GM18870 (cell line): Measurements from ENCODE around the gene SREK1IP1.
"Not testable (repeated sequence)": the region's sequence is repeated elsewhere in the genome, so short reads cannot be mapped to it uniquely, and the experiment has no call there.

Experiments
- ATAC-seq: cut with Tn5 transposase; IDR thresholded peaks from one replicate; pipeline ENCODE4 v1.9.1; 2021; ENCODE audit warnings: moderate library complexity; ENCODE audit not compliant: unreplicated experiment

SREK1IP1 gene

DNA sequence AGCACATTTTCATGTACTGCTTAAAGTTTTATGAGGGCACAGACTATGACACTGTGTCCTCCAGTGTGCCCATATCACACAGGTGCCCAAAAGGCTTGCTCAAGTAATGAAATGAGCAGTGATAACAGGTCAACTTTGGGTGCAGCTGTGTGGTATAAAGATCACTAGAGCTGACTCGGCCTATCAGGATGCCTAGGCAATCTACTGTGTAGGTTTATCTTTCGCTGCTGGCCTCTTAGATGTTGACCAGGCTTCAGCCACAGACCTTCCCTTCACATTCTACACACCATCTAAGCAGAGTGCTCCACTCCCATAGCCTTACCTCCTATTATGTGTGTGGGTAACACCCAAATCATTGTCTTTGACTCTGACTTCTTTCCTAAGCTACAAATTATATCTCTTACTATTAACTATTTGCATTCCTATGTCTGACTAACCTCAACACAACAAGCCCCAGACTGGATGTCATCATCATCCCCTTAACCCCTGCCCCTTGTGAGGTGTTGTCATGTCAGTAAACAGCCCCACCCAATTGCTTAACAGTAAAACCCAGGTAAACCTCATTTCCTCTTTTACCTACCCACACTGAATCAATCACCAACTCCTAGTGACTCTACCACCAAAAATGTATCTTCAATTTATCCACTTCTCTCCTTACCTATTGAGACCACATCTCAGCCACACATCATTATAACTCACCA lies 2.5 kb downstream of the SREK1IP1 start:
- no peak for ATAC-seq

DNA sequence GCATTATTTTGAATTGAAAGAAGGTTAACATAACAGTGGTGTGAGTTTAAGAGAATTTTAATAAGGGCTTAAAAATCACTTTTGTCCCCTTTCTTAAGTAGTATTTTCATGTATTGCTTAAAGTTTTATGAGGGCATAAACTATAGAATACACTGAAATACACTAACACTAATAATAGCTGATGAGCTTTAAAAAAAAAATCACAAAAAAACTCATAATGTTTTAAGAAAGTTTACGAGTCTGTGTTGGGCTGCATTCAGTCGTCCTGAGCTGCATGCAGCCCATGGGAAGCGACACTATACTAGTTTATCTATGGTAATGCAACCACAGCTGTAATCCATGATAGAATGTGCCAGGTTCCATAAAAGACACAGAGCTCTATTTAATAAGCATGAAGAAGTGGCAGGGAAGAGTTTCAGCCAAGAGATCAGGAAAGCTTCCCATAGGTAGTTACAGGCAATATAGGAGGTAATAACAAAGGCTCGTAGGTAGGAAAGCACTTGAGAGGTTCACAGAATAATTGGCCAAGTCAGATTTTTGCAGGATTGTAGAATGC lies 4.5 kb downstream of the SREK1IP1 start:
- no peak for ATAC-seq

DNA sequence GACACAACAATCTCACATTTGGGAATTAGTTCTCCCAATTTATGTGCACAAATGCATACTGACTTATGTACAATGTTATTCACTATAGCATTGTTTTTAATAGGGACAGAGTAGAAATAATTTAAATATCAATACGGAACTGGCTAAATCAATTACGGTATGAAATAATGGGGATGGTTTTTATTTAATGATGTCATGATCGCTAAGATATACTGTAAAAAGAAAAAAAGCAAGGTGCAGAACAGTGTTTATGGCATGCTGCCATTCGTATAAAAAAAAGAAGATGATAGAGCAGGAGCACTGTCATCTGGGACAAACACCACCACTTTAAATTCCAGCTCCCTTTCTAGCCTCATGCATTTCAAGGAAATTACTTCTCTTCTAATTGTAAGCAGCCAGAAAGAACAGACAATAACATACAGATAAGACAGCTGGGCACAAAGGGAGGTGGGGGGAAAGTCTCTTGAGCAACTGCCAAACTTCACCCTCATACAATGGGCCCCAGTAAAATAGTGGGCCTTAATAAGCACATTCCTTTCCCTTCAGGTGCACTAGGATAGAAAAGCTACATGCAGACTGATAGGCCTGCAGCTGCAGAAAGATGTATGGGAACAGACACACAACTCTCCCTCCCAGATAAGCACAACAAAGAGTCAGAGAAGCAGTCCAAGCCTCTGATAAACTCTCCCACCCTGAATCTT lies 8.4 kb downstream of the SREK1IP1 start:
- ATAC-seq: no peak

- no peak for ATAC-seq
These were observed 9.6 kb downstream of the SREK1IP1 start for GRCh38 chr5:64758901-64759300.

DNA sequence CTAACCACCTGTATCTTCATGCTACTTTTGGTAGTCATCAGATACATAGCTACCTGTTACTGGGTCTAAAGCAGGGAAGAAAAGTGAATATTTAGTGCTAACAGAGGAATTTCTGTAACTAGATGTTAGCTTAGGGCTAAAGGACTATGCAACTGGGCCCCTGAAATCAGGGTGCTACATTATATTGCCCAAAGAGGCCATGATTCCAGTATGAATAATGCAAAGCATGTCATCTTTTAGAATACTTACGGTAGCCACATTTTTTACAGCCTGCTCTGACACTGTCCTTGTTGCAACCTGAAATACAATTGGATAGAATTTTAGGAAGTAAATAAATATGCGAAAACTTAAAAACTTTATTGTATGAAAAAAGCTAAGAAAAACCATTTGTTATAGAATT lies 14.4 kb downstream of the SREK1IP1 start:
- ATAC-seq: no peak

DNA sequence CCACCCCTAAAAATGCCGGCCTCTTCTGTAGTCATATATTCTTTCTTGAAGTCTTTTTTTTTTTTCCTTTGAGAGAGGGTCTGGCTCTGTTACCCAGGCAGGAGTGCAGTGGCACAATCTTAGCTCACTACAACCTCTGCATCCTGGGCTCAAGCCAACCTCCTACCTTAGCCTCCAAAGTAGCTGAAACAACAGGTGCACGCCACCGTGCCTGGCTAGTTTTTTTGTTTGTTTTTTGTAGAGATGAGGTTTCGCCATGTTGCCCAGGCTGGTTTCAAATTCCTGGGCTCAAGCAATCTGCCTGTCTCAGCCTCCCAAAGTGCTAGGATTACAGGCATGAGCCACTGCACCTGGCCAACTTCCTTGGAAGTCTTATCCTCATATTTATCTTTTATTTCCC lies 19.1 kb downstream of the SREK1IP1 start:
- no peak for ATAC-seq

DNA sequence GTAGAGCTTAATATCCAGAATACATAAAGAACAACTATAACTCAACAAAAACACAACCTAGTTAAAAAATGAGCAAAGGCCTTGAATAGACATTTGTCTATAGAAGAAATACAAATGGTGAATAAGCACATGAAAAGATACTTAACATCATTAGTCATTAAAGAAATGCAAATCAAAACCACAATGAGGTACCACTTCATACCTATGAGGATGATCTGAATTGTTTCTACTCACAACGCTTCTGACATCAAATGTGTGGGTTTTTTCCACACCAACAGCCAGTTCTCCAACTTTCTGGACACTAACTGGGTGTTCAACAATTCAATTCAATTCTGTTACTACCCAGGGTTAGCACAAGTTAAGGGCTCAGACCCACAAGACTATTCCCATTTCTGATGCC lies 22.0 kb downstream of the SREK1IP1 start:
- no peak for ATAC-seq

- ATAC-seq: no peak
These were observed 23.6 kb downstream of the SREK1IP1 start for GRCh38 chr5:64744914-64745313.

GRCh38 chr5:64742821-64743220 lies 25.7 kb downstream of the SREK1IP1 start:
- no peak for ATAC-seq

DNA sequence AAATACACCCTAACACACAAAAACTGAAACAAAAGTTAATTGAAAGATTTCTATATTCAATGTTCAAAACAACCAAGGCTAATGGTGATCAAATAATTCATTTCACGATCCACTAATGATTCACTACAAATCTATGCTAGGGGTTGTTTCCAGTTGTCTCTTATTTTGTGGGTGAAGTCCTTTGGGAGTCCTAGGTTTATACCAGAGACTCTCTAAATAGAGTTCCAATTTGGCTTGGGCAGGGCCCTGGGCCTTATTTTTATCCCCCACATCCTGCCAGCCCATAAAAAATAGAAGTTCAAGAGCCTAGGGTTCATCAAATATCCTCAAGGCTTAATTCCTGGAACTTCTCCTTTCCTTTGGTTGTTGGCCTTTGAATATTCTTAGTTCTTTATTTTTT lies 26.1 kb downstream of the SREK1IP1 start:
- no peak for ATAC-seq

DNA sequence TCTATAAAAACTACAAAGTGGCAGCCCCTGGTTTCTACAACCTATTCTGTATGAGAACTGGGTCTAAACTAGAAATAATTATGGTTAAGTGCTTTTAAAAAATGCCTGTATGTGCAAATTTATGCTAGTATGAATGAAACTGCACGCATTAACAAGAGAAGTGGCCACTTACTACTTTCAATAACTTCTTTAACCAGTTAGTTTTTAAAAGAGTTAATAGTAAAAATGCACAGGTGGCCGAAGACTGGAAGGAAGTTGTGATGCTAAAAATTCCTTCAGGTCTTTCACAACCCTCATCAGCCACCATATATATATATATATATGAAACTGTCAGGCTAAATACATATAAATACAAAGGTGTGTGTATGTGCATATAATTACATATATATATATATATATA lies 41.3 kb downstream of the SREK1IP1 start:
- ATAC-seq: no peak

DNA sequence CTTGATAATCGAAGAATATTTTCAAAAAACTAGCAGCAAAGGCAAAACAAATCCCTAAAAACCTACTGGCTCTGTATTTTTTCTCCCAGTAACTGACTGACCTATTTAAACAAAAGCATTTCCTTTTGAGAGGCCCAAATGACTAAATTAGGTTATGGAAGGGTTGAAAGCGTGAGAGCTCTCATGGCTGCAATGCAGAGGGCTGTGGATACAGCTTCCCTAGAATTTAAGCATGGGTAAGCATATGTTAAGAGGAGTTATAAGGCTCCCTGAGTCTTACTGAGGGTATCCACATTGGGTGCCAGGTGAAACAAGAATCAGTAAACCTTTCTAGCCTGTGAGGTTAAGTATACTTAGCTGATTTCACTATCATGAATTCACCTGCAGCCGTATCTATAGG lies 45.9 kb downstream of the SREK1IP1 start:
- ATAC-seq: no peak

DNA sequence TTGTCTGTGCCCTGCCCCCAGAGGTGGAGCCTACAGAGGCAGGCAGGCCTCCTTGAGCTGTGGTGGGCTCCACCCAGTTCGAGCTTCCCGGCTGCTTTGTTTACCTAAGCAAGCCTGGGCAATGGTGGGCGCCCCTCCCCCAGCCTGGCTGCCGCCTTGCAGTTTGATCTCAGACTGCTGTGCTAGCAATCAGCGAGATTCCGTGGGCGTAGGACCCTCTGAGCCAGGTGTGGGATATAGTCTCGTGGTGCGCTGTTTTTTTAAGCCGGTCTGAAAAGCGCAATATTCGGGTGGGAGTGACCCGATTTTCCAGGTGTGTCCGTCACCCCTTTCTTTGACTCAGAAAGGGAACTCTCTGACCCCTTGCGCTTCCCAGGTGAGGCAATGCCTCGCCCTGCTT lies 54.0 kb downstream of the SREK1IP1 start:
- ATAC-seq: not testable (repeated sequence)

DNA sequence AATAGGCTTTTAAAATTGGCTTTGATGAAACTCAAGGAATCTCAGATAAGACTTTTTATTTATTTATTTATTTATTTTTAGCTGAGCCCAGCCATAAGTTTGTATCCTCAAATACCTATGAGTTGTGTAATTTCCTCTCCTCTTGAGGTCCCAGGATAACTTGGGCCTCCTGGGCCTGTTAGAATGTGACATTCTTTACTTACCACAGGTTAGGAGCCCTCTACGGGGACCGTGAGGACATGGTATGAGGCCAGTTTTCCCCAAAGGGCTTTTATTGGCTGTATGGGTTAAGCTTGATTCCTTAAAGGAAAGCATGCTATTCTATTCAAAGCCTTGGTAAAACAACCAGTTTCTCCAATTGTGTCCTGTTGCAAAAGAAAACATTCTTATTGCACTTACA lies 61.3 kb downstream of the SREK1IP1 start:
- ATAC-seq: no peak

DNA sequence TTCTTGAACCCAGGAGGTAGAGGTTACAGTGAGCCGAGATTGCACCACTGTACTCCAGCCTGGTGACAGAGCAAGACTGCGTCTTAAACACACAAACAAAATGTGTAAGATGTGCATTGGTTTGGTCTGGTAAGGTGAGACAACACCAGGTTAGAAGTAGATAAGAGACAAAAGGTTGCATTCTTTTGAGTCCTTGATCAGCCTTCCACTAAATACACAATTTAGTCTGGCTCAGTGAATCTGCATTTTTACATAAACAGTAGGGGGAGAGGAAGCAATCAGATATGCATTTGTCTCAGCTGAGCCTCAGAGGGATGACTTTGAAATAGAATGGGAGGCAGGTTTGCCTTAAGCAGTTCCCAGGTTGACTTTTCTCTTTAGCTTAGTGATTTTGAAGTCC lies 62.4 kb downstream of the SREK1IP1 start:
- not testable (repeated sequence) for ATAC-seq

GRCh38 chr5:64700765-64701164 lies 67.7 kb downstream of the SREK1IP1 start:
- no peak for ATAC-seq

GRCh38 chr5:64696414-64696813 lies 72.1 kb downstream of the SREK1IP1 start:
- ATAC-seq: not testable (repeated sequence)

DNA sequence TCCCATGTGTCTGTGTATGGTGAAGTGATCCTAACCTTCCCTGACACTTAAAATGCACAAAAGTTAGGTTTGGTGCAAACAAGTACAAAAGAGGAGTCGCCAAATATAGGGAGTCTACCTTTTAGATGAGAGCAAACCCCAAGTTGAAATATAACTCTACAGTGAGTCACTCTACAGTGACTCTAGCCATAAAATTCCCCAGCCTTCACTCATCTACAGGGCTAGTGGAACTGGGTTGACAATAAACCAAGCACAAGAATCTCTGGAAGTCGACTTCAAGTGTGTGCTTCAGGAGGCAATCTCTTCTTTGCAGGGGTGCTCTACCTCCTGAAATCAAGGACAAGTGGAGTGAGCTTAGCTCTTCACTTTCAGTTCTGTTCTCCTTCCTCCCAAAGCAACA lies 74.9 kb downstream of the SREK1IP1 start:
- ATAC-seq: no peak

- ATAC-seq: no peak
These were observed 77.2 kb downstream of the SREK1IP1 start for GRCh38 chr5:64691291-64691690.

GRCh38 chr5:64690417-64691151 lies 77.9 kb downstream of the SREK1IP1 start, which contains the start of gene SHISAL2B:
TSS of gene SHISAL2B (plus strand) at chr5:64690503. CDS start at chr5:64690624, 121 bp downstream.
- ATAC-seq: no peak

DNA sequence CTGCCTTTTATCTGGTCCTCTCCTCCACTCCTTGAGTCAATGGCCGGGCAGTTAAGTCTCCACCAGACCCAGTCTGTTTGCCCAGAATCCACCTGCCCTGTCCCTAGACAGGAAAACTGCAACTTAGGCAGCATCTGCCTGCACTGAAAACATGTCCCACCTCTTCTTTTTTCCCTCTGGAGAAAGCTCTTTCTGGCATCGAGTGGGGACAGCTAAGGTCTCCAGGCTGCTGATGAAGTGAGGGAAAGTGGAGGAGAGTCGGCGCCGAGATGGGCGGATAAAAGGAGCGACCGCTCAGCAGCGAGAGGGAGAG lies 78.4 kb downstream of the SREK1IP1 start:
- ATAC-seq: no peak

GRCh38 chr5:64688965-64689364 lies 79.5 kb downstream of the SREK1IP1 start:
- no peak for ATAC-seq
